ENCODE measurements around the gene IGSF22.

IGSF22 gene

DNA sequence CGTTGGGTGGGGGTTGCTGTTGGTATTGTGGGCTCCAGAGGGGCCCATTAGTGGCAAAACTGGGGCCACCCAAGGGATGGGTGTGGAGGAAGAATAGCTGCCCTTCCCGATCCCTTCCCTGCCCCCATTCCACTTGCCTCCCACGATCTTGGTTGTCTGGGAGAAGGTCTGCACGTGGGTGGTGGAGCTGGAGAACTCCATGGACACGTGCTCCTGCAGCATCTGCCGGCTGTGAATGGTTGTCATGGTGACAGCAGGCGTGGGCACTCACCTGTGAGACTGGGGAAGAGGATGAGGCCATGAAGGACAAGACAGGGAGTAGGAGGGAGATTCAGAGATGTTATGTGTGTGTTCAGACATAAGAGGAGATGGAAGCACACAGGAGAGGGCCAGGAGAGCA, 2.0 kb downstream of the IGSF22 start:
- H3K4me1 ChIP-seq (ENCODE audit: control insufficient read depth, insufficient read depth, low read length): no peaks in the 10 kb centered on the region
- H3K4me3 ChIP-seq (ENCODE audit: low read depth, low read length): no peak overlapping the region
- ChIA-PET CTCF (interaction anchor here (0.6 to 2.0 kb wide), 5 partner anchors 8 to 465 kb away, joined by 3 to 9 read pairs (median 4); no protein-coding TSS in a partner anchor), POLR2A (no interaction called here)
- TF ChIP-seq GLIS1 (tag by site-specific recombination; IDR thresholded peaks at IDR 0.05) (peak; percentile 27; the same call in 1 of the 2 replicates), ZFHX2 (tag by site-specific recombination; conservative IDR thresholded peaks at IDR 0.05) (peak; percentile 81), ZBTB7A (tag by site-specific recombination; IDR thresholded peaks at IDR 0.05; ENCODE audit: low read depth) (no peak), EGR2 (tag by site-specific recombination; IDR thresholded peaks at IDR 0.05; ENCODE audit: low read depth) (peak; percentile 78)
- no peaks in the 10 kb centered on the region for H3K36me3 ChIP-seq (ENCODE audit: control insufficient read depth in 2 of 2, insufficient read depth in 1 of 2, low read length in 2 of 2)
- H3K27ac ChIP-seq (ENCODE audit: extremely low read depth, low read depth, low read length): no peak overlapping the region
- H3K9me3 ChIP-seq (ENCODE audit: control insufficient read depth, insufficient read depth, low read depth, low read length): no peaks in the 10 kb centered on the region

DNA sequence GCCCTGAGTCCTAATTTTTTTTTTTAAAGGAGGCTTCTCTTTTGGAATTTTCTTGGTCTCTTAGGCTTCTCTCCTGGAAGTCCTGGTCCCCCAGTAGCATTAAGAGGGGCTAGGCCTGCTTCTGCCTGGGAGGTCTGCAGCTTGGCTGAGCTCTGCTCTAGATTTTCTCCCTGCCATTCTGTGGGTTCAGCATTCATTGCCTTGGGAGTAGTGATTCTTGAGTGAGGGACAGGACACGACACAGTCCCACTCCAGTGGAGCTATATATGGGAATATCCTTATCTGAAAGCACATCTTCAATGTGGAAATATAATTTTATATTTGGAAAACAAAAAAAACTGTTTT, 3.7 kb downstream of the IGSF22 start:
- CTCF ChIA-PET: interaction anchor here (0.6 to 3.8 kb wide), 23 partner anchors 9 to 1928 kb away, joined by 3 to 28 read pairs (median 4); partner anchors contain the start of gene TMEM86A
- H3K9me3 ChIP-seq (ENCODE audit: control insufficient read depth, insufficient read depth, low read depth, low read length): no peaks in the 10 kb centered on the region
- no peak overlapping the region for H3K27ac ChIP-seq (ENCODE audit: extremely low read depth, low read depth, low read length)
- no peaks in the 10 kb centered on the region for H3K36me3 ChIP-seq (ENCODE audit: control insufficient read depth in 2 of 2, insufficient read depth in 1 of 2, low read length in 2 of 2)
- no peaks in the 10 kb centered on the region for H3K4me1 ChIP-seq (ENCODE audit: control insufficient read depth, insufficient read depth, low read length)
- POLR2A ChIA-PET: no interaction called here
- H3K4me3 ChIP-seq (ENCODE audit: low read depth, low read length): no peak overlapping the region
- no peak for TF ChIP-seq ZEB2 (tag by site-specific recombination; IDR thresholded peaks at IDR 0.05)
- no peak for TF ChIP-seq ZNF221 (tag by site-specific recombination; IDR thresholded peaks at IDR 0.05; ENCODE audit: borderline replicate concordance)
- TF ChIP-seq KLF1 (tag by site-specific recombination; IDR thresholded peaks at IDR 0.05): no peak
- TF ChIP-seq ZNF174 (tag by site-specific recombination; IDR thresholded peaks at IDR 0.05): no peak
- TF ChIP-seq ZNF146 (tag by site-specific recombination; IDR thresholded peaks at IDR 0.05): no peak
- no peak for TF ChIP-seq GLI2 (tag by site-specific recombination; IDR thresholded peaks at IDR 0.05; ENCODE audit: borderline replicate concordance, low read depth)
- TF ChIP-seq ZNF423 (tag by site-specific recombination; IDR thresholded peaks at IDR 0.05): no peak
- no peak for TF ChIP-seq HOXD13 (CRISPR knock-in tag; IDR thresholded peaks at IDR 0.05; ENCODE audit: borderline replicate concordance)
- TF ChIP-seq OSR2 (tag by site-specific recombination; IDR thresholded peaks at IDR 0.05): no peak
- TF ChIP-seq ZNF394 (tag by site-specific recombination; IDR thresholded peaks at IDR 0.05; ENCODE audit: borderline replicate concordance): no peak
- TF ChIP-seq ZNF747 (tag by site-specific recombination; IDR thresholded peaks at IDR 0.05): no peak
- no peak for TF ChIP-seq ZXDB (tag by site-specific recombination; IDR thresholded peaks at IDR 0.05)
- TF ChIP-seq GLIS1 (tag by site-specific recombination; IDR thresholded peaks at IDR 0.05): no peak
- no peak for TF ChIP-seq ZNF510 (tag by site-specific recombination; IDR thresholded peaks at IDR 0.05; ENCODE audit: insufficient replicate concordance)
- TF ChIP-seq, protein P1, sequence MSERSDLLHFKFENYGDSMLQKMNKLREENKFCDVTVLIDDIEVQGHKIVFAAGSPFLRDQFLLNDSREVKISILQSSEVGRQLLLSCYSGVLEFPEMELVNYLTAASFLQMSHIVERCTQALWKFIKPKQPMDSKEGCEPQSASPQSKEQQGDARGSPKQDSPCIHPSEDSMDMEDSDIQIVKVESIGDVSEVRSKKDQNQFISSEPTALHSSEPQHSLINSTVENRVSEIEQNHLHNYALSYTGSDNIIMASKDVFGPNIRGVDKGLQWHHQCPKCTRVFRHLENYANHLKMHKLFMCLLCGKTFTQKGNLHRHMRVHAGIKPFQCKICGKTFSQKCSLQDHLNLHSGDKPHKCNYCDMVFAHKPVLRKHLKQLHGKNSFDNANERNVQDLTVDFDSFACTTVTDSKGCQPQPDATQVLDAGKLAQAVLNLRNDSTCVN (tag by site-specific recombination; optimal IDR thresholded peaks at IDR 0.05): no peak
- TF ChIP-seq ZNF404 (tag by site-specific recombination; IDR thresholded peaks at IDR 0.05): no peak
- no peak for TF ChIP-seq ZNF426 (tag by site-specific recombination; IDR thresholded peaks at IDR 0.05)
- no peak for TF ChIP-seq ZNF114 (tag by site-specific recombination; IDR thresholded peaks at IDR 0.05)

DNA sequence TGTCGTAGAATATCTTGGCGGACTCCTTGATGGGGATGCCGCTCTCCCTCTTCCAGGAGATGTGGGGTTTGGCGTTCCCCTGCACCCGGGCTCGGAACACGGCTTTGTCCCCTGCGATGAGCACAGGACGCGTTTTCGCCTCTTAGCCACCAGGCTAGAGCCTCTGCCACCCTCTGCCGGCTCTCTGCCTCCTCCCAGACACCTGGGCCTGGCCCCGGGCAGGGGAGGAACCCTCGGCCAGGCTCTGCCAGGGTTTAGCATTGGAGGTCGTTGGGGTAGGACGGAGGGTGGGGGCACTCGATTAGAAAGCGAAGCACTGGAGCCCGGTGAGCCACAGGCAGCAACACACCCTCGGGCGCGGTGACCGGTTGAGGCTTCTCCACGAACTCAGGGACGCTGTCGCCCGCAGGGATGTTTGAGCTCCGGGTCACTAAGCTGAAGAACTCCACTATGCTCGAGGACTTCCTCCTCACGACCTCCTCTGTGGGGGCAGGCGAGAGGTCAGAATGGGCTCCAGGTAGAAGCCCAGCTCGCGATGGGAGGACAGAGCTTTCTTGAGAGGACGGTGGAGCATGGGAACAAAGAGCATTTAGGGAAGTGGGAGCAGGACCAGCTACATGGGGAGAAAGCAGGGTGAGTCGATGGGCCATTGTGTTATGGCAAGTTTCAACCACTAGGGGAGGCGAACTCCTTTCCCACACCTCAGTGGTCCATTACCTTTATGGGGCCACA, 4.3 kb downstream of the IGSF22 start:
- CTCF ChIA-PET: interaction anchor here (0.6 to 3.8 kb wide), 24 partner anchors 9 to 1927 kb away, joined by 3 to 28 read pairs (median 4); partner anchors contain the start of gene TMEM86A
- POLR2A ChIA-PET: interaction anchor here (0.5 kb wide), 1 partner anchor 86 kb away, joined by 4 read pairs; no protein-coding TSS in a partner anchor
- Histone ChIP-seq H3K9me3 (ENCODE audit: control insufficient read depth, insufficient read depth, low read depth, low read length) (no peaks in the 10 kb centered on the region), H3K27ac (ENCODE audit: extremely low read depth, low read depth, low read length) (no peak overlapping the region), H3K36me3 (ENCODE audit: control insufficient read depth in 2 of 2, insufficient read depth in 1 of 2, low read length in 2 of 2) (no peaks in the 10 kb centered on the region), H3K4me1 (ENCODE audit: control insufficient read depth, insufficient read depth, low read length) (no peaks in the 10 kb centered on the region), H3K4me3 (ENCODE audit: low read depth, low read length) (peak overlapping the region; percentile 15; the same call in 1 of the 2 replicates)
- no peak for TF ChIP-seq GLI2 (tag by site-specific recombination; IDR thresholded peaks at IDR 0.05; ENCODE audit: borderline replicate concordance, low read depth)
- TF ChIP-seq ZBTB17 (tag by site-specific recombination; IDR thresholded peaks at IDR 0.05): peak; percentile 64
- peak; percentile 51; the same call in 1 of the 2 replicates for TF ChIP-seq ZBTB20 (tag by site-specific recombination; IDR thresholded peaks at IDR 0.05)
- TF ChIP-seq, protein P2, sequence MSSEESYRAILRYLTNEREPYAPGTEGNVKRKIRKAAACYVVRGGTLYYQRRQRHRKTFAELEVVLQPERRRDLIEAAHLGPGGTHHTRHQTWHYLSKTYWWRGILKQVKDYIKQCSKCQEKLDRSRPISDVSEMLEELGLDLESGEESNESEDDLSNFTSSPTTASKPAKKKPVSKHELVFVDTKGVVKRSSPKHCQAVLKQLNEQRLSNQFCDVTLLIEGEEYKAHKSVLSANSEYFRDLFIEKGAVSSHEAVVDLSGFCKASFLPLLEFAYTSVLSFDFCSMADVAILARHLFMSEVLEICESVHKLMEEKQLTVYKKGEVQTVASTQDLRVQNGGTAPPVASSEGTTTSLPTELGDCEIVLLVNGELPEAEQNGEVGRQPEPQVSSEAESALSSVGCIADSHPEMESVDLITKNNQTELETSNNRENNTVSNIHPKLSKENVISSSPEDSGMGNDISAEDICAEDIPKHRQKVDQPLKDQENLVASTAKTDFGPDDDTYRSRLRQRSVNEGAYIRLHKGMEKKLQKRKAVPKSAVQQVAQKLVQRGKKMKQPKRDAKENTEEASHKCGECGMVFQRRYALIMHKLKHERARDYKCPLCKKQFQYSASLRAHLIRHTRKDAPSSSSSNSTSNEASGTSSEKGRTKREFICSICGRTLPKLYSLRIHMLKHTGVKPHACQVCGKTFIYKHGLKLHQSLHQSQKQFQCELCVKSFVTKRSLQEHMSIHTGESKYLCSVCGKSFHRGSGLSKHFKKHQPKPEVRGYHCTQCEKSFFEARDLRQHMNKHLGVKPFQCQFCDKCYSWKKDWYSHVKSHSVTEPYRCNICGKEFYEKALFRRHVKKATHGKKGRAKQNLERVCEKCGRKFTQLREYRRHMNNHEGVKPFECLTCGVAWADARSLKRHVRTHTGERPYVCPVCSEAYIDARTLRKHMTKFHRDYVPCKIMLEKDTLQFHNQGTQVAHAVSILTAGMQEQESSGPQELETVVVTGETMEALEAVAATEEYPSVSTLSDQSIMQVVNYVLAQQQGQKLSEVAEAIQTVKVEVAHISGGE (tag by site-specific recombination; conservative IDR thresholded peaks at IDR 0.05; ENCODE audit: low read depth): no peak
- peak; percentile 24; the same call in 1 of the 2 replicates for TF ChIP-seq ZNF654 (tag by site-specific recombination; IDR thresholded peaks at IDR 0.05; ENCODE audit: low read depth)
- TF ChIP-seq ZNF221 (tag by site-specific recombination; IDR thresholded peaks at IDR 0.05; ENCODE audit: borderline replicate concordance): no peak
- no peak for TF ChIP-seq SP2 (tag by site-specific recombination; IDR thresholded peaks at IDR 0.05)
- peak; percentile 84; the same call in 1 of the 2 replicates for TF ChIP-seq ZNF76 (tag by site-specific recombination; IDR thresholded peaks at IDR 0.05; ENCODE audit: borderline replicate concordance, low read depth)
- no peak for TF ChIP-seq SCRT2 (tag by site-specific recombination; IDR thresholded peaks at IDR 0.05)
